NCI-H2171 (cell line): Measurements from ENCODE around the gene KIRREL3.

Source experiments
- DNase-seq: peaks from one replicate; lab custom pipeline; 2025; lab: John Stamatoyannopoulos, UW

Gene KIRREL3

DNA sequence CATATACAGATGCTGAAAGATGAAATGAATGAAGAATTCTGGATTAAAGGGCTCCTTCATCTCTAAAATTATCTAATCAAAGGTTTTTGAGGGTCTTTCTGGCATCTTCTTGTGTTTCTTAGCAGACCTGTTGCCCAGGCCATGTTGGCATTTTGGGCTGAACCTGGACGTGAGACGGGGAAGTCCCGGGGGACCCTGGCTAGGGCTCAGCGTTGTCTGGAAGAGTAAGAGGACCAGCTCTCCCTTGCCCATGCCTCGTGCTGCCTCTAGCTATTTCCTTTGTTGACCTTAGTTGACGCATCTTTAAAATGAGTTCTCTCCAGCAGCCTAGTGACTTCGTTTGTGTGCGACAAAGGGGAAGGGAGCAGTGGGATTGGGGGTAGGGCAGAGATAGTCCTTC, 492.9 kb downstream of the KIRREL3 start:
- DNase-seq = no peak

DNA sequence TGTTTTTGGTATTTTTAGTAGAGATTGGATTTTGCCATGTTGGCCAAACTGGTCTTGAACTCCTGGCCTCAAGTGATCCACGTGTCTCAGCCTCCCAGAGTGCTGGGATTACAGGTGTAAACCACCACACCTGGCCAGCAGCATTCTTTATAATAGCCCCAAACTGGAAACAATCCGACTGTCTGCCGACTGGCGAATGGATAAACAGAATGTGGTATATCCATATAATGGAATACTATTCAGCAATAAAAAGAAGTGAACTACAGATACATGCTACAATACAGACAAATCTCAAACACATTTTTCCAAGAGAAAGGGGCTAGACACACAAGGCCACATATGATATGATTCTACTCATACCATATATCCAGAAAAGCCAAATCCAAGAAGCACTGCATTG, 493.8 kb downstream of the KIRREL3 start:
- no peak for DNase-seq

DNA sequence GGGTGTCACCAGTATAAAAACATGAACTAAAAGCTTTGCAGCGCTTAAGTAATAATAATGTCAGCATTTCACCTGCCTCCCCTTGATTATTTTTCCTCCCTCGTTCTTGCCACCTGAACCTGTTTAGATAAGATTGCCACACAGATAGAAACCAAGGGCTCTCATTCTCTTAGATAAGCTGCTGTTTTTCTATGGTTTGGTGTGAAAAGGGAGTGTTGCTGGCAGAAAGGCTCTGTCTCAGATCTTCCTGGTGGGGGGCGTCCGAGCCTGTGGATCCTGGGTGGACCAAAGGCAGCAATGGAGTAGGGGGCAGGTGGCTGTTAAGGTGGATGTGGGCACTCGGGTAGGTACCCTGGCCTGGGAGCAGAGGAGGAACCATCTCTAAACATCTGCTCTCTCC, 497.6 kb downstream of the KIRREL3 start:
- DNase-seq = no peak

DNA sequence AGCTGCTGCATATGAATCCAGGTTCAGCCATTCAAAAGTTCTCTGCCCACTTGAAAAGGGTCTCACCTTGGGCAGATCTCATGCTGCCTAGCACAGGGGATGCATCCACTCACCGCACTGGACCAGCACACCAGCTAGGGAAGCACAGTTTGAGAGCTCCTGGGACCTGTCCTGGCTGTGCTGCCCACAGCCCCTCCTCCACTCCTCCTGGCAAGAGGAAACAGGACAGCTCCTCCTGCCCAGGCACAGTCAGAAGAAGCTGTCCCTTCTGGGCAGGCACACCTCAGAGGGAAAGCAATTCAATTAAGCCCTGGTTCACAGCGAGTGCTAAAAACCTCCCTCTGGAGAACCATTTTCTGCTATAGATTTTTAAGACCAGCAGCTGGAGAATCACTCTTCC, 498.4 kb downstream of the KIRREL3 start:
- no peak for DNase-seq

DNA sequence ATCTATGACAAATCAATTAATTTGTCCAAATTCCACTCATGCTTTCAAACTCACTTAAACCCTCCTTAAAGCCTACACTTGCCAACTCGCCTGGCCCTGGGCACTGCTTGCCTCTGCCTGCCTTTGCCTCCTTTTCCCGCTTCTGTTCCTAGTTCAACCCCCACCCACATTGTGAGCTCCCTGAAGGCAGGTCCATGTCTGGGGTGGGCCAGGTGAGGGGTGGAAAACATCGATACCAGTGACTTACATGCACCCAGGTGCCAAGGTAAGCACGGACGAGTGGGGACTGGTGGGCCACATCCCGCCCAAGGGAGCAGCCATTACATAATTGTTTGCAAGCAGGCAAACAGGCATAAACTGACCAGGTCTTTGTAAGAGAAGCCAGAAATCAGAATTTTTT, 498.9 kb downstream of the KIRREL3 start:
- DNase-seq = no peak

DNA sequence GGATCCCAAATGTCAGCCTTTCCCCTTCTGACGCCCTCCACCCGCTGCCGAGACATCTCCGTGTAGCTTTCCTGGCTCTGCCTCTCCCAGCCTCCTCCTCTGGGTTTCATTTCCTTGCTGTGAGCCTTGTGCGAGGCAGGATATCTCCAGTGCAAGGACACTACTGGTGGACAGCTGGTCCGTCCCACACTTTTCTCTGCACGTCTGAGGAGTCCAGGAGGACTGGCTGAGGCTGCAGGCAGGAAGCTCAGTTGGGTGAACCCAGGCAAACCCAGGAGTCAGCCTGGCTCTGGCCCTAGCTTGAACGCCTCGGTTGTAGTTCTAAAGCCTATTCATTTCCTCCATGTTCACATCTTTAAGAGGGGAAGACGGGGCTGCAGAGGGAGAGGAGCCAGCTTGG, 499.6 kb downstream of the KIRREL3 start:
- no peak for DNase-seq

DNA sequence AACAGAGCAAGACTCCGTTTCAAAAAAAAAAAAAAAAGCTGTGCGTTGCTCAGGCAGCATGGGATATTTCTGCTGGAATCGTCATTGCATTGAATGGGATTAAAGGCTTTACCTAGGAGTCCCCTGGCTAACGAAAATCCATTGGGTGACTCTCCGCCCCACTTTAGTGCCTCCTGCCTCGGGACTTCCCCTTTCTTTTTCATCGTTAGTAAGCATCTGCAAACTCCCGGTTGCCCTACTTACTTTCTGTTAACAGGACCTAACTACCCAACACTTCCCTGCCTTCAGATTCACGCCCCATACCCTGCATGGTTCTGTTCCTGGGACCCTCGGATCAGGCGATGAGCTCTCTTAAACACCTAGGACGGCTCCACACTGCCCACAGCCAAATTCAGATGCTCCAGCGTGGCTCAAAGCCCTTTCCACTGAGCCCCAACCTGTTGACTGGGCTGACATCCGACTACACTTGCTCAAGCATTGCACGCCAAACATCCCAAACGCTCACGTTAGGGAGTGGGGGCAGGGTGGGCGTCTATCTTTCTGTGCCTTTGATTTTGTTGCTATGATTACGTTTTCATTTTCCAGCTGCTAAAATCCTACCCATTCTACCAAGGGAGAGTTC, 501.3 kb downstream of the KIRREL3 start:
- DNase-seq = no peak

DNA sequence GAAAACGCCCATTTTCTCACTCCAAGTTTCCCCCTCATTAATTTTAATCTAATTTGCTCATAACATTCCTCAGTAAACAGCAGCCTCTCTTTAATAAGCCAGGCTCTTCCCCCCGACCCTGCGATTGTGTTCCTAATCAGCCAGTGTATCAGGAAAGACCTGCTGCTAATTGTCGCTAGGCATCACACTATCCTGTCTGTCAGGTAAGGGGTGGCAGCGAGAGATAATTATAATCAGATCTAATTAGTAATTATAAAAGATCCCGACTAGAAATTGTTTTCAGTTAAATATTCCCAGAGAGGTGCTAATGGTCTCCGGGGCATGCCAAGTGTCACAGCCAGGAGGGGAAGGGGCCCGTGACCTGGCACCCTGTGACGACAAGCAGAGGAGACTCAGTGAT, 502.3 kb downstream of the KIRREL3 start:
- no peak for DNase-seq

DNA sequence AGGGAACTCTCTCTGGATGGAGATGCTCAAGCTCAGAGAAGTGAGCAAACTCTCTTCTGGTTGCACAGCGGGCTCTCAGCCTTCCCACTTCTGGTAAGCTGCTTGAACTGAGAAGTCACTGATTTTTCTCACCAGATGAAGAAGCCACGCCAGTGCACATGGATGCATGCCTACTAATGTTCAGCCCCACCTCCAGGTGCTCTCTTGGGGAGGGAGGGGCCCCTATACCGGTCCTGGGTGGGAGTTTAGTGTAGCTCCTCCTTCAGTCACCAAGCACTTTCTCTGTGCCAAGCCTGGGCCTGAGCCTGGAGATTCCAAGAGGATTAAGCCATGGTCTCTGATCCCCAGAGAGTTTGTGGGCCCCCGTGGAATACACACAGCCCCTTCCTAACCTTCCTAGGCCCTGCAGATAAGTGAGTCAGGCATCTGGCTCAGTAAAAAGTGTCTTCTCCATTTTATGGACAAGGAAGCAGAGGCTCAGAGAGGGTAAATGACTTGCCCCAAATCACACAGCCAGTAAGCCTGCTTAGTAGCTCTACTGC, 502.9 kb downstream of the KIRREL3 start:
- no peak for DNase-seq

DNA sequence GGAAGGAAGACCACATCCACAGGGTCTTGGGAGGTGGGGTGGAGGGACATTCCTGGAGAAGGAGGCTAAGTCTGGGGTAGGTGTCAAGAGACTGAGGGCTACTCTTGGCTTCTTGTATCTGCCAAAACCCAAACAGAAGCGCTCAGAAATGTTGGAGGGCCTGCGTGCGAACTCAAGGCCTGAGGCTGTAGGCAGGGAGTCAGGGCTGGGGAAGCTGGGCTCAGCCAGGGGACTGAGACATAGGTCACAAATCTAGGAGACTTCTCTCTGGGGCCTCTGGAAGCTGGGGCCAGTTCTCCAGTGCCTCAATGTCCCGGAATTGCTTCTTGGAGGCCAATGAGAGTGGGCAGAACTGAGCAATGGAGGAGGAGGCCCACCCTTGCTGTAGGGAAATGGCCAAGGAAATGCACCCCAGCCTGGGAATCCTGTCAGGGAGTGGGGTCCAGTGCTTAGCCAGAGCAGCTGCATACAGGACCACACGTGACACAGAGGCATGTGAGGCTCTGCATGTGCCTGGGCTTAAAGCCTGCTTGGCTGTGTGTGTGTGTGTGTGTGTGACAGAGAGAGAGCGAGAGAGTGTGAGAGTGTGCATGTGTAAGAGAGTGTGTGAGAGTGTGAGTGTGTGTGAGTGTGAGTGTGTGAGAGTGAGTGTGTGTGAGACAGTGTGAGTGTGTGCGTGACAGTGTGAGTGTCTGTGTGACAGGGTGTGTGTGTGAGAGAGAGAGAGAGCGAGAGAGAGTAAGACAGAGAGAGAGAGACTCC, 503.8 kb downstream of the KIRREL3 start:
- no peak for DNase-seq

DNA sequence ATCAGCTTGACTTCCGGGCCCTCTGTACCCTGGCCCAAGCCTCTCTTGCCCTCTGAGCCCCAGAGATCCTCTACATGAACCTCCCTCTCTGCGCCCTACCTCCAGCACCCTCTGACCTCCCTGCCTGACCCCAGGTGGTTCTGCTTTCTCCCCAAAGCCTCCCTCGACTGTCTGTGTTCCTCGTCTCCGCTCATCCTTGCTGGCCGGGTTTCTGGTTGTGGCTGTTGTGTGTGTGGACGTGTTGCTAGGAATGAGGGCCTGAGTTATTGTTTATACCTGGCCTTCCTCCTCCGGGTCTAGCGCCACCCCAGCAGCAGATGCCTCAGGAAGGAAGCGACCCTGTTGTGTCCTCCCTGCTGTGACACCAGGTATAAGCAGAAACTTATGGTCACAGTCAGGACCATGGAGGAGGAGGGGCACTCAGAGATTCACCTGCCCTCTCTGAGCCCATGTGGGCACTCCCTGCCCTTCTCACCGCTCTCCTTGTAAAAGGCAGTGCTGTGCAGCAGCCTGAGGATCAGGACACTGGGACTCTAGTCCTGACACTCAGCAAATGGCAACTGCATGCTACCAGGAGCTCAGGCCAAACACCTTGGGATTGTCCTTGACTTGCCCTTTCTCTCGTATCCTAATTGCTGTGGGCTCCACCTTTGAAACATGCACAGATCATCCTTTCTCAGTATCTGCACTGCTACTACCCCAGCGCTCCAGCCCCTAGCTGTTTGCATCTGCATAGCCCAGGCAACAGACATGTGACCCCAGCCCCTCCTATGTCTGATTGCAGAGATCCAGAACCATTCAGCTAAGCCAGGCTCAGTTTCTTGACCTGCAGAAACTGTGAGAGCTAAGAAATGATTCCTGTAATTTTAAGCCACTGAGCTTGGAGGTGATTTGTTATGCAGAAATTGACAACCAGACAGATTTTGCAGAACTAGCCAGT, 505.0 kb downstream of the KIRREL3 start:
- no peak for DNase-seq

DNA sequence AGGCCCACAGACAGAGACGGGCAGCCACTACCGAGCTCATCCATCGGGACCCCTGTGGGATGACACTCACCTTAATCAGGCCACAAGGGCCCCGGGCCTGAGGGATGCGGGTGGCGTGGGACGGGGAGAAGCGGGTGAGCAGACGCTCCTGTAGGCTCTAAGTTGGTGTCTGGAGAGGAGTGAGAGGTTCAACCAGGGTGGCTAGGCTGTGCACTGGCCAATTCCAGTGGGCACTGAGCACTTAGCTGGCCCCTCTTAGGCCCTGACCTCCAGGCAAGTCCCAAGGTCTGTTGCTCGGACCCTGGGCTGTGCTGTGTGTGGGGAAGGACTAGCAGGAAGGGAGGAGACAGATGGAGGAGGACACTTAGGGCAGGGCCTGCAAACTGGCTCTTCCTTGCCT, 505.7 kb downstream of the KIRREL3 start:
- DNase-seq = no peak

DNA sequence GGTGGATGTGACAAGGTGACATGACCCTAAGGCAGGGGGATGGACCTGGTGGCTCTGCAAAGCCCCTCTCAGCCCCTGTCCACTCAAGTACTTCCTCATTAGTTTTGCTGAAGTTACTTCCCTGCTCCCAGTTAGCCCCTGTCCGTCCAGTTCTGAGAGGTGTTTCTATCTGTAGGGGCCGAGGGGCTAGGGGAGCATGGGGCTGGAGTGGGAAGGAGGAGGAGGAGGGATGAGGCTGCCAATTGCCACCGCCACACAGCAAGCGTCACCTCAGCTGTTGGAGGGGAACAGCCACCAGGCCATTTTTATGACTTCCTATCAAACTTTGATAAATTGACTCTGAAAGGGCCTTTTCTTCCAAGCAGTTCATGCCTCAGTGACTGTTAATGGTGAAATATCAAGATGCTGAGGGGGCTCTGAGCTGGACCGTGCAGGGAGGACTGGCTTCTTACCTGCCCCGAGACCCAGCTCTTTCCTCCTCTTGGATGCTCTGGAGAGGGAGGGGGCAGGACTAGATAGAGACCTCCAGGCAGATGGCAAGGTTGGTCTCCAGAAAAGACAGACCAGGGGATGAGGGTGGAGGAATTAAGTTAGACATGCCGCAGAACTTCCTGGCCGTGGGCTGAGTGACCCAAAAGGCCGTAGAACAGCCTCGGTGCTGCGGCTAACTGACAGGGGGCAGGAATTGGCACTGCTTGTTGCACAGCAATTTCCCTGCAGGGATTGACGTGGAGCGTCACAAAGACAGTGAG, 508.1 kb downstream of the KIRREL3 start:
- no peak for DNase-seq

DNA sequence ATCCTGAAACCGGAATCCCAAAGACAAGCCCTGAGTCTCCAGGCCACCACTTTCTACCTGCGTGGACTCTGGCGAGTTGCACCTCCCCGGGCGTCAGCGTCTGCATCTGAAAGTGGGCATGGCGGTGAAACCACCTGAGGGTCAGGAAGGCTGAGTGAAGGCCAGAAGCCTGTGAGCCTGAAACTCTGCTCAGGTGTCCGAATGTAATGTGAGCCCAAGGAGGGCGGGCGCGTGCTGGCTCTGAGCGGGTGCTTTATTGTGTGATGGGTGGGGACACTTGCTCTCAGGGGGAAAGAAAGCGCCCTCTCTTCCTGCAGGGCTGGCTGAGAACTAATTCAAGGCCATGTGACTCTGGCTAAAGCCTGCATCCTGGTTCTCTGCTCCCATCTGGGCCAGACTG, 509.5 kb downstream of the KIRREL3 start:
- no peak for DNase-seq

DNA sequence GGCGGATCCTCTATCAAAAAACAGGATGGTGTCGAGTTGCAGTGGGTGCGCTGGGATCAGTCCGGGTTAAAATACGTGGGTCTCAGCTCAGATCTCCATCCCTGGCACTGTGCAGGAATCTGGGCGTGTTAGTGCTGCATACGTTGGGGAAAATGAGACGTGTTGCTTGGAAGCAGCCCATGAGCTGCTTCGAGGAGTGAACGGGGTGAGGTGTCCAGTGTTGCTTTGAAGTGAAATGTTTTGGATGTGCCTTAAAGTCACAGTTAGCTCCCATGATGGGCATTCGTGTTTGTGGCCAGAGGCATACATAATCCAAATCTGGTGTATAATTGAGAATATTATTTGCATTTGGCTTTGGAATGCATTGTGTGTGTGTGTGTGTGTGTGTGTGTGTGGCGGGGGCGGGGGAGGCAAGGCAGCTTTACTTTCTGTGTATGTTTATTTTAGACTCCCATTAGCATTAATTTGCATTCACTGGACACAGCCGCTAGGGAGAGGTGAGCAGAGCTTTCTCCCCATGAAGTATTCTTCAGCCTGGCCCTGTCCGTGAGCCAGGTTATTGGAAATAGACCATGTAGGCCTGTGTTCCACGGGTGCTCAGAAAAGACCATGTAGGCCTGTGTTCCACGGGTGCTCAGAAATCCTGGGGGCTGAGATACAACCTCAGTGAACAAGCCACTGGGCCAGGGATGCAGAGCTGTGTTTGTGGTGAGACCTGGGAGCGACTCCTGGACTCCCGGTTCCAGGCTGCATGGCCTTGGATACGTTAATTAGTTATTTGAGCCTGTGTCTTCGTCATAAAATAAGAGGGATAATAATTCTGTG, 510.5 kb downstream of the KIRREL3 start:
- DNase-seq = no peak

DNA sequence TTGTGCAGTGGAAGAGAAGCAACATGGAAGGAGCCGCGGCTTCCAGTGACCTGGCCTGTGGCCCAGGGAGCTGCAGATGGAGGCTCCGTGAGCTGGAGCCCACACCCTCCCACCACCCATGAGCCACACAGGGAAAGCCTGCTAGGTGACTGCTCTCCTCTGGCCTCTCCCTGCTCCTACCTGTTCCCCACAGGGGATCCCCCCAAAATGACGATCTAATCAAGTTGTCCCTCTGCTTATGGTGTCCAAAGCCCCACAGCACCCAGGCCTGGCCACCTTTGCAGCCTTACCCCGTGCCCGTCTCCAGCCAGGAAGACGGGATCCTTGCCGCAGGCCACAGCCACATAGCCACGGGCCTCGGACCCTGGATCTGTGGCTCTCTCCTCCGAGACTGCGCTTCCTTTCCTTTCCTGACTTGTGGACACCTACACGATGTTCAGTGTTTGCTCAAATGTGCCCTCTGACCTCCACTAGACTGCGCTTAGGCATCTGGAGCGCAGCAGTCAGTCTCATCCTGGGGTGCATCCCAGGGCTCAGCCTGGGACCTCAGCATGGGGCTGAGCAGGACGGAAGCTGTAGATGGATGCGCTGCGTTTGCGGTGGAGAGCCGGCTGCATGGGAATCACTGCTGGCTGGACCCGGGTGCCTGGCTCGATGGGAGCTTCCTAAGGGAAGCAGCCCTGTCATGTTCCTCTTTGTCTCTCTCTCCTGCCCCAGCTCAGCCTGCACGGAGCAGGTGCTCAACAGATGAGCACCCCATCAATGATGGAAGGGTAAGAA, 511.8 kb downstream of the KIRREL3 start:
- DNase-seq = no peak

DNA sequence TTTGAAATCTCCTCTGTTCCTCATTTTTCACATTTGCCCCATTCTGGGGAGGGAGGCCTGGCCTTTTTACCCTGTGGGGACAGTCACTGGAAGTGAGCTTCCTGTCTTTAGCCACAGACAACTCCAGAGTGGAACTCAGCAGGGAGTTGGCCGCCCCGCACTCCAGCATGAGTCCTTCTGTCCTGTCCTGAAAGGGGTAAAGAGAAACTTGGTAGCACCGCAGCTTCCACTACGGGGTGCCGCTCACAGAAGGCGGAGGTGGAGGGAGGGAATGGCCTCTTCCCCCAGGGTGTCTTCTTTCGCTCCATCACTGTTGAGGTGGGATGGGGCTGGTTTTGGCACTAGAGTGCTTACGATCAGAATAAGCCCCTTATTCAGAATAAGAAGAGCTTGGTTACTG, 512.9 kb downstream of the KIRREL3 start:
- no peak for DNase-seq

DNA sequence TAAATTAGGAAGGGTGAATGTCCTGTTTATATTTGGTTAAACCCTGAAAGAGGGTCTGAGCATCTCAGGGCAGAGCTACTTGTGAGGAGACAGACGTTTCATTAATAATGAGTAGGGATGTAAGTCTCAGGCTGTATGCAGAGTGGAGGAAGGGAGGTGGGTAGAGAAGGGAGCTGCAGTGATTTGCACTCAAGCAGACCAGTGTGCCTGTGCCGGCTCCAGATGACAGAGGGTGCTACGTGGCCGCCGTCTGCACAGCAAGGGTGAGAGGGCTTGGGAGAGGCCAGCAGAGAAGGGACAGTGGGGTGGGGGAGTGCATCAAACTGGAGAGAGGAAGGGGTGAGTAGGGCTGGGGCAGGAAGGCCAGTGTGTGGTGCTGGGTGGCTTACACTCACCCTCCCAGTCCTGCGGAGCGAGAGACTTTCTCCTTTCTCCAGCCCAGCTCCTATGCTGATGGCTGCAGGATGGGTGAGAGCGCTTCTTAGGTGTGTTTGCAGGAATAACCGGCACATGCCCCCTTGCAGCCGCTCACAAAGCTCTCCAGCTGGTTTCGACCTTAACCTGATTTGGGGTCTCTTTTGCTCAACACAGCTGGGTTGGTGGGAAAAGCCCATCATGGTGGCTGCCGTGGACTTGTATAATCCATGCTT, 514.5 kb downstream of the KIRREL3 start:
- no peak for DNase-seq

DNA sequence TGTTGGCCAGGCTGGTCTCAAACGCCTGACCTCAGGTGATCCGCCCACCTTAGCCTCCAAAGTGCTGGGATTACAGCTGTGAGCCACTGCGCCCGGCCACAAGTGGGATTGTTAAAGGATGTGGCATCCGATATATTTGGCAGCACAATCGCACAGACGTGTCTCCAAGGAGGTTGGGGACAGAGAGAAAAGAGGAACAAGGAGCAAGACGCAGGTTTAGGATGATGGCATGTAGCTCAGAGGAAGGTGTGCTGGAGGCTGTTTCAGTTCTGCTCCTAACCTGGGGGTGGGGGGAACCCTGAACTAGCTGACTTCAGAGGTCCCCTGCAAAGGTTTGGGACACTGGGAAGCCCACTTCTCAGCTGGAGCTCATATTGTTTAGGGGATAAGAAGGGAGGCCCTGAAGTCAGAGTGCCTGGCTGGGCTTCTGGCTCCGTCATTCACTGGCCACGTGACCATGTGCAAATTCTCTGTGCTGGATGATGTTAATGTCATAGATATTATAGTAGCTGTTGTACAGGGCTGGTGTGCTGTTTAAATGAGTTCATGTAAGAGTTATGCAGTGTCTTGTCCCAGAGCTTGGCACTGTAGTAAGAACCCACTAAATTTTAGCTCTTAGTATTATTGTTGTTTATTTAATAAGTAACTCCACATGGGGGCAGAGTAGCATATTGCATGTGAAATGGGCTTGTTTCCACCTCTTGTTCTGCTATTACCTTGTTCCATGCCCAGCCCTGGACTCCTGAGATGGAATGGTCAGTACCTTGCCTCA, 515.4 kb downstream of the KIRREL3 start:
- no peak for DNase-seq
